OCI-LY3 (cell line): ENCODE results near the gene ANKRD44.

Experiments
- CTCF ChIP-seq: fragments of 200-600, 300-600 bp; sonication (generic); IDR thresholded peaks from 2 replicates; pipeline ENCODE4 v1.5.1; 2014; ENCODE audit warnings: antibody characterized with exemption, low read length, low read depth
- EZH2phosphoT487 ChIP-seq: fragments of 200-600 bp; shearing (Covaris generic); IDR thresholded peaks from 2 replicates; pipeline ENCODE4 v1.6.1; 2018; ENCODE audit warnings: antibody characterized with exemption, mixed run types, low read depth

GRCh38 chr2:197209246-197209645, 101.3 kb downstream of the ANKRD44 start:
- TF ChIP-seq CTCF (no peak), EZH2phosphoT487 (no peak)
